Glutamatergic neuron (in vitro differentiated cells): ENCODE data around the gene KIFAP3. TPM values are rescaled to one million over a fixed set of nuclear protein-coding genes. Genes with fewer than 3 reads are reported as not detected.

ENCODE experiments used
- DNase-seq: peaks from one replicate; pipeline ENCODE4 v3.0.0; 2022
- H3K27ac Mint-ChIP-seq: one replicate; pipeline ENCODE4 v1.8.0; 2020; ENCODE audit warnings: mild to moderate bottlenecking, mixed read lengths, inconsistent platforms; ENCODE audit not compliant: unreplicated experiment
- H3K27me3 Mint-ChIP-seq: one replicate; pipeline ENCODE4 v1.8.0; 2020; ENCODE audit warnings: mild to moderate bottlenecking, moderate library complexity, mixed read lengths, inconsistent platforms; ENCODE audit not compliant: unreplicated experiment
- H3K36me3 Mint-ChIP-seq: one replicate; pipeline ENCODE4 v1.8.0; 2020; ENCODE audit warnings: mild to moderate bottlenecking, mixed read lengths, inconsistent platforms; ENCODE audit not compliant: unreplicated experiment
- H3K4me1 Mint-ChIP-seq: one replicate; pipeline ENCODE4 v1.8.0; 2020; ENCODE audit warnings: mild to moderate bottlenecking, low read depth, mixed read lengths, inconsistent platforms; ENCODE audit not compliant: unreplicated experiment
- H3K4me3 Mint-ChIP-seq: one replicate; pipeline ENCODE4 v1.8.0; 2020; ENCODE audit warnings: mild to moderate bottlenecking, mixed read lengths, inconsistent platforms; ENCODE audit not compliant: unreplicated experiment
- H3K9me3 Mint-ChIP-seq: one replicate; pipeline ENCODE4 v1.8.0; 2020; ENCODE audit warnings: mild to moderate bottlenecking, moderate library complexity, mixed read lengths, inconsistent platforms; ENCODE audit not compliant: unreplicated experiment
- total RNA-seq: library from RNA; stranded (reverse); fragmentation: NEBNext Ultra II Directional; extraction: Animal tissue kit (Norgen Biotek cat#: 25700); gene quantifications from one replicate; pipeline ENCODE4 v1.2.1, GENCODE V29; 2021; ENCODE audit not compliant: unreplicated experiment
- TF ChIP-seq, protein P1 (sequence below): fragments of 200-600 bp; sonication (generic); IDR thresholded peaks from one replicate; pipeline ENCODE4 v1.5.0; 2021; ENCODE audit not compliant: partially characterized antibody, unreplicated experiment

Gene KIFAP3
- total RNA-seq, 1 donor from 2014 or later, result 61.6 TPM

GRCh38 chr1:169902751-169903150 lies 171.7 kb downstream of the KIFAP3 start:
- TF ChIP-seq, protein P1, sequence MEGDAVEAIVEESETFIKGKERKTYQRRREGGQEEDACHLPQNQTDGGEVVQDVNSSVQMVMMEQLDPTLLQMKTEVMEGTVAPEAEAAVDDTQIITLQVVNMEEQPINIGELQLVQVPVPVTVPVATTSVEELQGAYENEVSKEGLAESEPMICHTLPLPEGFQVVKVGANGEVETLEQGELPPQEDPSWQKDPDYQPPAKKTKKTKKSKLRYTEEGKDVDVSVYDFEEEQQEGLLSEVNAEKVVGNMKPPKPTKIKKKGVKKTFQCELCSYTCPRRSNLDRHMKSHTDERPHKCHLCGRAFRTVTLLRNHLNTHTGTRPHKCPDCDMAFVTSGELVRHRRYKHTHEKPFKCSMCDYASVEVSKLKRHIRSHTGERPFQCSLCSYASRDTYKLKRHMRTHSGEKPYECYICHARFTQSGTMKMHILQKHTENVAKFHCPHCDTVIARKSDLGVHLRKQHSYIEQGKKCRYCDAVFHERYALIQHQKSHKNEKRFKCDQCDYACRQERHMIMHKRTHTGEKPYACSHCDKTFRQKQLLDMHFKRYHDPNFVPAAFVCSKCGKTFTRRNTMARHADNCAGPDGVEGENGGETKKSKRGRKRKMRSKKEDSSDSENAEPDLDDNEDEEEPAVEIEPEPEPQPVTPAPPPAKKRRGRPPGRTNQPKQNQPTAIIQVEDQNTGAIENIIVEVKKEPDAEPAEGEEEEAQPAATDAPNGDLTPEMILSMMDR, result no peak
- H3K4me1 Mint-ChIP-seq, result no peaks in the 10 kb centered on the region
- H3K27ac Mint-ChIP-seq, result no peak overlapping the region
- no peak overlapping the region for H3K4me3 Mint-ChIP-seq
- H3K9me3 Mint-ChIP-seq, result no peaks in the 10 kb centered on the region
- H3K36me3 Mint-ChIP-seq, result no peaks in the 10 kb centered on the region
- DNase-seq, result no peak
- peaks cover 6% of the 10 kb centered on the region for H3K27me3 Mint-ChIP-seq

- H3K9me3 Mint-ChIP-seq, result no peaks in the 10 kb centered on the region
- no peak for DNase-seq
Observed at GRCh38 chr1:169901115-169901514, 173.4 kb downstream of the KIFAP3 start.

GRCh38 chr1:169900571-169900970 lies 173.9 kb downstream of the KIFAP3 start:
- DNase-seq, result no peak
- Mint-ChIP-seq H3K9me3 (no peaks in the 10 kb centered on the region), H3K27me3 (peaks cover 6% of the 10 kb centered on the region), H3K36me3 (no peaks in the 10 kb centered on the region), H3K27ac (no peak overlapping the region), H3K4me3 (no peak overlapping the region), H3K4me1 (no peaks in the 10 kb centered on the region)
- TF ChIP-seq, protein P1, result no peak

More at GRCh38 chr1:169901115-169901514, 173.4 kb downstream of the KIFAP3 start:
- Mint-ChIP-seq H3K4me3 (no peak overlapping the region), H3K27me3 (peaks cover 6% of the 10 kb centered on the region), H3K4me1 (no peaks in the 10 kb centered on the region), H3K36me3 (no peaks in the 10 kb centered on the region), H3K27ac (no peak overlapping the region)
- TF ChIP-seq, protein P1, result no peak

DNA sequence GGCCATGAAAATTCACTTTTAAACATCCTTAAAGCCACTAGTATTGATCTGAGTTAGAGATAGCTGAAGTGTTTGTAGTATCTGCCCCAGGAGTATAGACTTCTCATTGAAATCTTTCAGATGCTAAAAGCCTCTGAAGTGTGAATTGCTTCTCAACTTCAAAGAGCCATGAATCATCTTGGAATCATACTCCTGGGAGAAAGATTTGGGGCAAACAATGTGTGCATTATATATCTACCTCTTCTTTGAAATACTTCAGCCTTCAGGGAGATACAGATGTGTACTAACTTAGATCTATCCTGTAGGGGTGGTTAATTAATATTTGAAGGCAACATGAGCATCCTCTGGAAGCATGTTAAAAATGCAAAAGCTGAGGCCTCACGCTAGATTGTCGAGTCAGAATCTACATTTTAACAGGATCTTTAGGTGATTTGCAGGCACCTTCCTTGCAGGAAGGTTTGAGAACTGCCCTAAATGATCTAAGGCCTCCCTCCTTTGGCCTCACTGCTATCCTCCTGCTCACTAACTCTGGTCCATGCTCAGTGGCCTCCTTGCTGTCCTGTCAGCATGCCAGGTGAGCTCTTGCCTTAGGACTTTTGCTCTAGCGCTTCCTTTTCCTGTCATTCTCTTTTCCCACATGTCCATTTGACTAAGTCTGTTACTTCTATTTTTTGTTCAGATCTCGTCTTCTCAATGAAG lies 174.8 kb downstream of the KIFAP3 start:
- H3K27me3 Mint-ChIP-seq, result peaks cover 4% of the 10 kb centered on the region
- H3K9me3 Mint-ChIP-seq, result no peaks in the 10 kb centered on the region
- H3K27ac Mint-ChIP-seq, result no peak overlapping the region
- H3K4me1 Mint-ChIP-seq, result no peaks in the 10 kb centered on the region
- H3K36me3 Mint-ChIP-seq, result no peaks in the 10 kb centered on the region
- DNase-seq, result no peak
- TF ChIP-seq, protein P1, result no peak
- H3K4me3 Mint-ChIP-seq, result no peak overlapping the region

DNA sequence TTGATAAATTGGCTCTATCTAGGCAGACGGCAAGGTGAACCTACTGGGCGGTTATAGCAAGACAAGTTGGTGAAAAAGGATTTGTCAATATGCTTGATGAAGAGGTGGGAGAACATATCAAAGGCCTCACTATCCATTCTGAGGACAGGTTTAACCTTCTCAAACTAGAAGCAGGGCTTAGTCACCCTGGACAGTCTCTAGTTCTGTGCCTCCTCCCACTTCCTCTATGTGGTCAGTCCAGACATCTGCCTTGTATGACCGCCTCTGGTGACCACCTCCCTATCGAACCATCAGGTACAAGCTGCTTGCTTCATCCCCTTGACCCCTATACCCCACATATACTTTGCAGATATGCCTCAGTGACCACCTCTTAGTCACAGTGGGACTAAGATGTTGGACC lies 178.5 kb downstream of the KIFAP3 start:
- H3K4me1 Mint-ChIP-seq, result peaks cover 14% of the 10 kb centered on the region
- peaks cover 4% of the 10 kb centered on the region for H3K27me3 Mint-ChIP-seq
- TF ChIP-seq, protein P1, result no peak

More for the DNA sequence above, 178.5 kb downstream of the KIFAP3 start:
- Mint-ChIP-seq H3K27ac (no peak overlapping the region), H3K9me3 (peaks cover 2% of the 10 kb centered on the region), H3K36me3 (no peaks in the 10 kb centered on the region), H3K4me3 (no peak overlapping the region)
- no peak for DNase-seq
